ENCODE measurements around the gene AHNAK. TPM values are rescaled to one million over a fixed set of nuclear protein-coding genes. Genes with fewer than 3 reads are reported as not detected.

AHNAK gene
- total and polyA plus RNA-seq, 2 of the 8 experiments (the other 6 are each of a cell fraction or from before 2014, with no cell fraction given): 2.0 to 5.8 TPM

- Histone ChIP-seq H3K4me3 (ENCODE audit: extremely low read depth in 1 of 4, insufficient read depth in 2 of 4, low read depth in 3 of 4, low read length in 4 of 4) (no peak overlapping the region), H3K27me3 (replicated peaks in 1 of 4; ENCODE audit: control insufficient read depth in 3 of 4, extremely low read depth in 1 of 4, insufficient read depth in 3 of 4, low read length in 3 of 4) (no peaks in the 10 kb centered on the region), H3K36me3 (ENCODE audit: control insufficient read depth in 2 of 4, insufficient read depth in 4 of 4, low read length in 3 of 4) (peaks cover 48 to 82% (median 65%) of the 10 kb centered on the region in 4 experiments), H3K14ac (ENCODE audit: insufficient read length) (no peak overlapping the region), H2BK20ac (ENCODE audit: low read length) (no peak overlapping the region), H4K91ac (replicated peaks; ENCODE audit: insufficient read length, low read length) (no peak overlapping the region), H4K8ac (ENCODE audit: extremely low read depth, insufficient read depth, low read length) (no peak overlapping the region), H2BK120ac (replicated peaks; ENCODE audit: low read depth, low read length) (no peak overlapping the region), H2AK5ac (ENCODE audit: low read depth, low read length) (no peak overlapping the region), H3K23ac (ENCODE audit: insufficient read length) (no peak overlapping the region), H3K23me2 (ENCODE audit: low read depth, low read length) (peaks cover 11% of the 10 kb centered on the region), H3K56ac (replicated peaks; ENCODE audit: insufficient read length, low read depth, low read length) (no peak overlapping the region), H2AFZ (ENCODE audit: low read length) (no peak overlapping the region), H3K79me2 (ENCODE audit: control insufficient read depth in 1 of 2, insufficient read depth in 2 of 2, low read length in 2 of 2) (peaks cover 0 to 68% of the 10 kb centered on the region in 2 experiments), H2BK12ac (ENCODE audit: low read depth, low read length) (no peak overlapping the region), H2BK15ac (ENCODE audit: low read length) (no peak overlapping the region), H3K9me3 (ENCODE audit: insufficient read depth in 2 of 2, low read depth in 1 of 2, low read length in 1 of 2) (no peaks in the 10 kb centered on the region), H3K4me2 (ENCODE audit: insufficient read depth in 1 of 2, low read depth in 2 of 2, low read length in 2 of 2) (no peak overlapping the region), H4K5ac (ENCODE audit: insufficient read length, low read depth, low read length) (no peak overlapping the region), H3K4me1 (replicated peaks in 1 of 4; ENCODE audit: control insufficient read depth in 3 of 4, insufficient read depth in 4 of 4, low read length in 3 of 4) (peaks cover 0 to 4% (median 2%) of the 10 kb centered on the region in 4 experiments; a peak in 4 of 7 replicates), H2BK5ac (ENCODE audit: low read depth, low read length) (no peak overlapping the region), H3K79me1 (ENCODE audit: low read depth, low read length) (0 out of 2 replicates have a peak, but pooled peaks cover 3% of the 10 kb centered on the region), H3K4ac (replicated peaks; ENCODE audit: insufficient read length, low read depth, low read length) (no peak overlapping the region), H4K20me1 (replicated peaks in 1 of 2; ENCODE audit: control insufficient read depth in 1 of 2, insufficient read depth in 2 of 2, low read length in 2 of 2) (peaks cover 12 to 34% of the 10 kb centered on the region in 2 experiments), H3K9ac (replicated peaks in 1 of 4; ENCODE audit: extremely low read depth in 1 of 4, low read depth in 3 of 4, low read length in 3 of 4) (no peak overlapping the region), H3K27ac (ENCODE audit: low read depth, low read length) (no peak overlapping the region), H3K18ac (ENCODE audit: extremely low read depth, low read length) (no peak overlapping the region)
- FAIRE-seq (no peak), DNase-seq (ENCODE audit: low read depth in 1 of 2, low spot score in 2 of 2) (no peak)
- 83% methylated on average over 1 of the region's 1 CpG; no CpG with 5 or more reads in 1 of the 2 experiments for WGBS, 2 experiments (ENCODE audit: extremely low coverage in 1 of 2, insufficient coverage in 1 of 2, insufficient read length in 1 of 2, insufficient replicate concordance in 2 of 2, low coverage in 1 of 2, low lambda C conversion rate in 2 of 2, missing lambda C conversion rate in 1 of 2)
- TF ChIP-seq TEAD4 (IDR thresholded peaks at IDR 0.05; ENCODE audit: low read depth, low read length) (no peak), TAF1 (IDR thresholded peaks at IDR 0.05; ENCODE audit: low read depth, low read length) (no peak)
- ChIA-PET CTCF (ENCODE audit: partially characterized antibody) (interaction anchor here (0.6 to 4.5 kb wide), 8 partner anchors 10 to 1246 kb away, joined by 3 to 22 read pairs (median 4); partner anchors contain the start of gene TUT1), POLR2A (ENCODE audit: partially characterized antibody) (interaction anchor here (0.6 to 20.7 kb wide), 11 partner anchors 12 to 1113 kb away, joined by 3 to 336 read pairs (median 4); partner anchors contain the start of genes C11orf98, CSKMT, TUT1 and UQCC3)
Measured at GRCh38 chr11:62569611-62570010, 23.0 kb upstream of the AHNAK start.
